G401.6 (cell line): Measurements from ENCODE around the gene ANXA1.

ENCODE experiments used
- FAIRE-seq: peaks from 2 replicates; lab custom pipeline; 2012; peaks lifted over from hg19 to GRCh38; lab: Jason Lieb, UNC

Gene ANXA1

DNA sequence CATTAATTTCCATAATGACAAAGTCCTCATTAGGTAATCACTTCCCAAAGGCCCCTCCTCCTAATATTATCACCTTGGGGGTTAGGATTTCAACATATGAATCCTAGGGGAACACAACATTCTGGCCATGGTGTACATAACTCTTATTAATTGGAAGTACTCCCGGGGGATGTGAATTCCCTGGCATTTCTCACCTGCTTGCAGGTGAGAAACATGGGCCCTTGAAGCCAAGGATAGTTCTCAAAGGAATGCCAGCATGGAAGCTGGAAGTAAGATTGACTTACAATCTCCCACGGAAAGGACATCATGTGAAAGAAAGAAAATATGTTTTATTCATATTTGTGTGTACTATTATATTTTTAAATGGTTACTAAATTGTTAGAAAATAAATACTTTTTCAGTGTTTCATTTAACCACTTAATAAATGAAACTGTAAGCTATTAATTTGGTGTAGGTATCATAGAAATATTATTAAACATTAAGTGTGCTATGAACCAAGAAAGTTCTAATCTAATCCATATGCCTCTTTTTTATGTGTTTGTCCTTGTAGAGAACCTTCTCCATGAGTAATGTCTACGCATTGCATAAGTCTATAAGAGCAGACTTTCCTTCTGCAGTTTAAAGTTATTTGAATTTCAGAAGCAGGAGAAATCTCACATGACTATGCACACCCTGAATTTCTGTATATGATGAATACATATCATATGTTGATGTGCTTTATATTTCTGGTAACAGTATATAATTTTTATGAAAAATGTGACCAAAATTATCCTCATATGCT, 59.4 kb downstream of the ANXA1 start:
- FAIRE-seq = no peak

DNA sequence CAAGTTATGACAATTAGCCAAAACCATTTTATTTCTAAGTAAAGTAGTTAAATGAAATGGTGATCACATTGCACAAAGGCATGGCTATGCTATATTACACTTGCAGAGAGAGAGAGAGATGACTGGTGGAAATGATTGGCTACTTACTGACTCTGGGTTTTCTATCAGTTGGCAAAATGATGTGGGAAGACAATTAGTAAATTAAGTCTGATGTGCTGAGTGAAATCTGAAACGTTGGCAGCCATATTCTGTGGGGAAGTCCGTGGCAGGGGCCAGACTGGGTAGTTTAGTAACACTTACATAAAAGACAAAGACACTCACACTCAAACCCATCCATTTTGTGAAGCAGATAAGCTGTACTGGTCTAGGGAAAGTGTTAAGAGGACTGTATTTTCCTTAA, 61.6 kb downstream of the ANXA1 start:
- no peak for FAIRE-seq

DNA sequence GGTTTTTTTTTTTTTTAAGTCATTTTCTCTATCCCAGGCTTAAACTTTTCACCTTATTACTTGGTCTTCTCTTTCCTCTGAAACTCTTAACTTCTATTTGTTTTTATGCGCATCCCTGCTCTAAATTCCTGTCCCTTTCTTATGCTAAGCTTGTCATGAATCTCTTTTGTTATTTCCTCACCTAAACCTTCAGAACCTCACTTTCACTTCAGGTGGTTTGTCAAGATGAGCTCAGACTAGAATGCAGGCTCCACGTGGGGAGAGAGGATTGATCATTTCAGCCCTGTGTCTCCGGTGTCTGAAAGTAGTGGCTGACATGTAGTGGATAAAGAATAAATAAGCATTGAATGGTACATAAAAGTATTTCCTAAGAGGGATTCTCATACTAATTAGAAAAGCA, 63.6 kb downstream of the ANXA1 start:
- FAIRE-seq = no peak

DNA sequence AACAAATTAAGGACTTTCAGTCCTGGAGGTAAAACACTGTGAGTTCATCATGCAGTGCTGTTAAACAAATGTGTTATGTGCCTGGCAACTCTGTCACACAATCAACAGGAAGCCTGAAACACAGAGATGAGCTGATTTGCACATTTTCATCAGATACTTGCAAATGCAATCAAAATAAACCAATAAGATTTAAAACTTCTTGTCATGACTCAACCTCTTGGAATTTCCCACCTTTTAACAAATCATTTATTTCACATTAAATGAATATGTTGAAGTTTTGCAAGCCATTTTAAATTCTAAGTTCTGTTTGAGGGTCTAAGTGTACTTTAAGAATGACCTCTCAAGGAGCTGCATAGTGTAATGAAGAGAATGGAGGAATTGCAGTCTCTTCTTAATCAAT, 64.4 kb downstream of the ANXA1 start:
- no peak for FAIRE-seq
